Ovary (tissue), 9 donors: Measurements from ENCODE around the gene BNC1. TPM values are rescaled to one million over a fixed set of nuclear protein-coding genes. Genes with fewer than 3 reads are reported as not detected.
"Not testable (repeated sequence)": the region's sequence is repeated elsewhere in the genome, so short reads cannot be mapped to it uniquely, and the experiment has no call there.

Source experiments
- DNase-seq, 5 donors: peaks; one replicate each; pipeline ENCODE4 v3.0.0-alpha.2; 2019 to 2020
- H3K27ac ChIP-seq, 2 donors: fragments of 200-600 bp; one replicate each; pipeline versions ENCODE4 v1.5.1 to v1.8.0; 2019 to 2022
- H3K27me3 ChIP-seq: fragments of 200-600 bp; one replicate; pipeline ENCODE4 v1.8.0; 2022
- H3K36me3 ChIP-seq: fragments of 200-600 bp; sonication (generic); one replicate; pipeline ENCODE4 v1.5.1; 2019
- H3K4me1 ChIP-seq: one replicate; pipeline ENCODE4 v1.8.1; 2013; ENCODE audit warnings: mild to moderate bottlenecking, moderate library complexity; ENCODE audit not compliant: insufficient read depth
- H3K4me3 ChIP-seq: fragments of 200-600 bp; sonication (generic); one replicate; pipeline ENCODE4 v1.5.1; 2017
- H3K9me3 ChIP-seq, 2 donors: fragments of 200-600 bp in 1 of 2; sonication (generic) in 1 of 2; one replicate each; pipeline versions ENCODE4 v1.5.1 to v1.8.1; 2013 to 2019; ENCODE audit warnings: mild to moderate bottlenecking in 1 of 2, moderate library complexity in 1 of 2
- CTCF ChIP-seq, 3 donors: fragments of 450-650 bp in 2 of 3; fragments of 200-600 bp in 1 of 3; IDR thresholded peaks; one replicate each; pipeline versions ENCODE4 v1.5.1 to v1.8.0; 2016 to 2022; ENCODE audit warnings: antibody characterized with exemption in 3 of 3, mild to moderate bottlenecking in 1 of 3
- EP300 ChIP-seq: sonication (generic); formaldehyde crosslinking; IDR thresholded peaks from one replicate; pipeline ENCODE4 v1.6.1; 2017; ENCODE audit warnings: antibody characterized with exemption
- POLR2A ChIP-seq: fragments of 450-650 bp; IDR thresholded peaks from one replicate; pipeline ENCODE4 v1.6.1; 2017; ENCODE audit warnings: antibody characterized with exemption, mild to moderate bottlenecking, moderate library complexity
- WGBS, 3 donors: extraction: QIAGEN DNeasy Blood & Tissue Kit in 1 of 3; methylation state at CpG; one replicate each; pipeline versions ENCODE4 v1.1.5 to v1.1.7; 2013 to 2017; 5-methylcytosine and 5-hydroxymethylcytosine counted together
- intact Hi-C, 4 donors: fragments of 100-400 bp; cut with DNase I; formaldehyde crosslinking; loops; one replicate each; pipeline versions ENCODE4 v1.11.0 to v1.15.1; 2022 to 2023
- polyA plus RNA-seq, 2 donors: library from polyadenylated mRNA; stranded (reverse); fragments of 200-250 nt in 1 of 2; fragments of 350-450 nt in 1 of 2; fragmentation: Illumina TruSeq in 1 of 2; extraction: RNeasy Lipid Tissue Mini Kit (QIAGEN cat#74804) in 1 of 2; gene quantifications; one replicate each; pipeline ENCODE4 v1.2.3, GENCODE V29; 2013 to 2014
- total RNA-seq, 7 donors: library from RNA; depleted of rRNA in 2 of 7; stranded (reverse); fragments of >200 nt in 2 of 7; fragmentation: NEBNext Ultra II Directional in 3 of 7; extraction: Animal tissue kit (Norgen Biotek cat#: 25700) in 3 of 7; gene quantifications; one replicate each; pipeline versions ENCODE4 v1.1.0 to v1.2.4, GENCODE V29; 2016 to 2023
- donor health status: DM: no; HTN: no; CAD: no; lungs with moderate emphysema.
- donor health status: DM: no; HTN: no; CAD: no.
- donor health status: Bipolar disorder and iron deficiency.
- donor health status: DM: yes; HTN: yes; CAD: no.
- donor health status: DM: no; HTN: no; CAD: no.
- donor health status: DM: yes; HTN: yes; CAD: no.

The BNC1 gene
- total and polyA plus RNA-seq, 9 donors, result 0.23 to 31.6 (median 0.47) TPM

- DNase-seq, result no peak
- intact Hi-C loops, result no loop called here
- 81 to 89% (median 83%) methylated on average over 9 of the region's 9 CpGs for WGBS, 3 donors
Observed at GRCh38 chr15:83225449-83225848, 59.0 kb downstream of the BNC1 start.

GRCh38 chr15:83221781-83222180, 62.7 kb downstream of the BNC1 start:
- H3K4me3 ChIP-seq, H3K27me3 ChIP-seq, H3K9me3 ChIP-seq, H3K27ac ChIP-seq, DNase-seq, intact Hi-C loops, H3K4me1 ChIP-seq, H3K36me3 ChIP-seq: not testable (repeated sequence)
- WGBS, 3 donors, result 94 to 97% (median 96%) methylated on average over 9 of the region's 9 CpGs

More at GRCh38 chr15:83225449-83225848, 59.0 kb downstream of the BNC1 start:
- H3K9me3 ChIP-seq, result no peaks in the 10 kb centered on the region
- no peaks in the 10 kb centered on the region for H3K27me3 ChIP-seq
- no peak overlapping the region for H3K4me3 ChIP-seq
- no peaks in the 10 kb centered on the region for H3K4me1 ChIP-seq
- TF ChIP-seq EP300 (no peak), CTCF (IDR thresholded peaks at IDR 0.05) (no peak), POLR2A (no peak)
- H3K36me3 ChIP-seq, result no peaks in the 10 kb centered on the region
- no peak overlapping the region for H3K27ac ChIP-seq

- DNase-seq, result no peak
- WGBS, 3 donors, result 91 to 98% (median 98%) methylated on average over 1 of the region's 1 CpG
- H3K4me1 ChIP-seq, result no peaks in the 10 kb centered on the region
- no peaks in the 10 kb centered on the region for H3K9me3 ChIP-seq
- H3K27me3 ChIP-seq, result no peaks in the 10 kb centered on the region
- H3K4me3 ChIP-seq, result no peak overlapping the region
- no peak for TF ChIP-seq POLR2A
- no peak for TF ChIP-seq EP300
- TF ChIP-seq CTCF (IDR thresholded peaks at IDR 0.05), result no peak
- H3K36me3 ChIP-seq, result no peaks in the 10 kb centered on the region
- no peak overlapping the region for H3K27ac ChIP-seq
- intact Hi-C loops, result no loop called here
Observed at GRCh38 chr15:83219026-83219425, 65.4 kb downstream of the BNC1 start.

GRCh38 chr15:83215306-83215705, 69.2 kb downstream of the BNC1 start:
- intact Hi-C loops, result no loop called here
- Histone ChIP-seq H3K4me3 (no peak overlapping the region), H3K27me3 (no peaks in the 10 kb centered on the region), H3K27ac (no peak overlapping the region), H3K9me3 (no peaks in the 10 kb centered on the region), H3K36me3 (no peaks in the 10 kb centered on the region), H3K4me1 (no peaks in the 10 kb centered on the region)
- no peak for TF ChIP-seq POLR2A
- TF ChIP-seq EP300, result no peak
- 95 to 99% (median 97%) methylated on average over 2 of the region's 2 CpGs for WGBS, 3 donors
- DNase-seq, result no peak

GRCh38 chr15:83210619-83211018, 73.8 kb downstream of the BNC1 start:
- H3K36me3 ChIP-seq, result no peaks in the 10 kb centered on the region
- H3K4me1 ChIP-seq, result no peaks in the 10 kb centered on the region
- intact Hi-C loops, result no loop called here
- no peaks in the 10 kb centered on the region for H3K9me3 ChIP-seq
- no peak overlapping the region for H3K4me3 ChIP-seq
- TF ChIP-seq EP300, result no peak
- TF ChIP-seq POLR2A, result no peak
- no peak for TF ChIP-seq CTCF (IDR thresholded peaks at IDR 0.05)
- 57 to 68% (median 58%) methylated on average over 3 of the region's 3 CpGs for WGBS, 3 donors
- no peaks in the 10 kb centered on the region for H3K27me3 ChIP-seq
- H3K27ac ChIP-seq, result no peak overlapping the region
- DNase-seq, result no peak
